CD4-positive, CD25-positive, alpha-beta regulatory T cell (primary cell): ENCODE measurements around the gene MALRD1. TPM values are rescaled to one million over a fixed set of nuclear protein-coding genes. Genes with fewer than 3 reads are reported as not detected.

Experiments used
- ATAC-seq, 2 donors: fragments of 150-1000 bp; cut with Tn5 transposase; one replicate each; pipeline ENCODE4 v1.10.0; 2021; ENCODE audit warnings: low read depth in 2 of 2, moderate number of reproducible peaks in 2 of 2, moderate library complexity in 1 of 2
- DNase-seq, 3 donors: peaks; one replicate each; pipeline versions ENCODE4 v3.0.0 to v3.0.0-alpha.2; 2012 to 2022; ENCODE audit warnings: mixed read lengths in 1 of 3
- H3K27ac ChIP-seq: one replicate; pipeline ENCODE4 v1.7.0; 2013; ENCODE audit warnings: mild to moderate bottlenecking, low read length; ENCODE audit not compliant: insufficient read depth, poor library complexity, severe bottlenecking
- H3K27me3 ChIP-seq: one replicate; pipeline ENCODE4 v1.7.0; 2013; ENCODE audit warnings: low read length; ENCODE audit not compliant: control insufficient read depth, insufficient read depth
- H3K36me3 ChIP-seq: one replicate; pipeline ENCODE4 v1.7.0; 2013; ENCODE audit warnings: mild to moderate bottlenecking, low read length, moderate library complexity; ENCODE audit not compliant: control insufficient read depth, insufficient read depth
- H3K4me1 ChIP-seq: 2 replicates; pipeline ENCODE4 v1.7.0; 2013; ENCODE audit warnings: mild to moderate bottlenecking, low read length; ENCODE audit not compliant: insufficient read depth, control insufficient read depth, poor library complexity, severe bottlenecking
- H3K4me3 ChIP-seq: one replicate; pipeline ENCODE4 v1.7.0; 2013; ENCODE audit warnings: low read depth, mild to moderate bottlenecking, low read length, moderate library complexity
- H3K9me3 ChIP-seq, 2 experiments: 1 replicate in 1 of 2; 2 replicates in 1 of 2; pipeline ENCODE4 v1.7.0; 2013; ENCODE audit warnings: low read length in 2 of 2, mild to moderate bottlenecking in 1 of 2, moderate library complexity in 1 of 2; ENCODE audit not compliant: control insufficient read depth in 2 of 2
- H3K27ac Mint-ChIP-seq, 3 donors: one replicate each; pipeline ENCODE4 v1.8.0; 2020 to 2022; ENCODE audit warnings: mild to moderate bottlenecking in 3 of 3, mixed read lengths in 3 of 3, moderate library complexity in 2 of 3
- H3K27me3 Mint-ChIP-seq: one replicate; pipeline ENCODE4 v1.8.0; 2022; ENCODE audit warnings: mild to moderate bottlenecking, mixed read lengths
- H3K36me3 Mint-ChIP-seq: one replicate; pipeline ENCODE4 v1.8.0; 2020; ENCODE audit warnings: mixed read lengths
- H3K4me1 Mint-ChIP-seq, 4 donors: one replicate each; pipeline ENCODE4 v1.8.0; 2020 to 2022; ENCODE audit warnings: mixed read lengths in 4 of 4, mild to moderate bottlenecking in 1 of 4
- H3K4me3 Mint-ChIP-seq, 4 donors: one replicate each; pipeline ENCODE4 v1.8.0; 2020 to 2022; ENCODE audit warnings: mild to moderate bottlenecking in 4 of 4, mixed read lengths in 4 of 4, moderate library complexity in 3 of 4
- H3K9me3 Mint-ChIP-seq, 7 donors: one replicate each; pipeline ENCODE4 v1.8.0; 2020 to 2022; ENCODE audit warnings: mixed read lengths in 7 of 7, mild to moderate bottlenecking in 3 of 7, moderate library complexity in 2 of 7
- polyA plus RNA-seq, 4 donors: library from polyadenylated mRNA; unstranded; fragments of 300-500 nt; fragmentation: Illumina TruSeq; gene quantifications; one replicate each; pipeline ENCODE4 v1.2.3, GENCODE V29; 2021
- total RNA-seq: library from RNA; stranded (reverse); gene quantifications from one replicate; pipeline ENCODE4 v1.2.3, GENCODE V29; 2022

Gene MALRD1
- total and polyA plus RNA-seq, 5 donors from 2014 or later, result not detected

DNA sequence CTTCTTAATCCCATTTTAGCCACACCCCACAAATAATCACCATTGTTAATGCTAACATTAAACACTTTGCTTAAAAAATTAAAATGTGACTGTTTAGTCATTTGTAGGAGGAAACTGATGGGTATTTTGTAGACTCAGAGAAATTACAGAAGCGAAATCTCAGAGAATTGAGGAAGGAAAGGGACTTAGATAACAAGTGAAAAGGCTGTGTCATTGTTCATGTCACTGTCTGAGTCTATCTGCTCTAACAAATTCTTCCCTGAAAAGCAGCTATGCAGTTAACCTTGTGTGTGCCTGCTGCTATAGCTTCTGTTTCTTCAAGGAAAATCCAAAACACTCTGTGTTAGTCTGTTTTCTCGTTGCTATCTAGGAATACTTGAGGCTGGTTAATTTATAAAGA lies 726.7 kb downstream of the MALRD1 start:
- Mint-ChIP-seq H3K9me3 (peaks cover 0 to 12% (median 2%) of the 10 kb centered on the region in 7 donors), H3K36me3 (no peaks in the 10 kb centered on the region), H3K27me3 (no peaks in the 10 kb centered on the region), H3K4me3 (no peak overlapping the region), H3K27ac (no peak overlapping the region), H3K4me1 (no peaks in the 10 kb centered on the region)
- Histone ChIP-seq H3K4me3 (no peak overlapping the region), H3K4me1 (no peaks in the 10 kb centered on the region), H3K9me3 (peaks cover 3% of the 10 kb centered on the region in 2 experiments), H3K36me3 (no peaks in the 10 kb centered on the region), H3K27ac (no peak overlapping the region), H3K27me3 (no peaks in the 10 kb centered on the region)
- no peak for ATAC-seq
- no peak for DNase-seq

DNA sequence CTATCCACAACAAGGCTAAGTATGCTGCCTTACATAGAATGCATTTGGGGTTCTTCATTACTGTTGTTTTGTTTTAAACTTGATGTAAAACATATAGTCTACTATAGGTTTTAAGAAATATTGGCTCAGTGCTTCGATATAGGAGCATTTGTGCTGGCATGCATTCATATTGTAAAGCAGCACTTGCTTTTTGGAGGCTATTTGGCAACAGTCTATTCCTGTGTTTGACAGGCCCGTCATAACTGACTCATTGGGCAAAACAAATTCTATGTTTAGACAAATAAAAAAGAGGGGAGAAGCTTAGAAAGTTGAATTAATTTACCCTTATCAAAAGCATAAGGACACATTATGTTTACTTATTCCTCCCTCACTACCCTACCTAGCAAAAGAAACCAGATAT lies 729.2 kb downstream of the MALRD1 start:
- Mint-ChIP-seq H3K4me3 (no peak overlapping the region), H3K4me1 (no peaks in the 10 kb centered on the region)

DNA sequence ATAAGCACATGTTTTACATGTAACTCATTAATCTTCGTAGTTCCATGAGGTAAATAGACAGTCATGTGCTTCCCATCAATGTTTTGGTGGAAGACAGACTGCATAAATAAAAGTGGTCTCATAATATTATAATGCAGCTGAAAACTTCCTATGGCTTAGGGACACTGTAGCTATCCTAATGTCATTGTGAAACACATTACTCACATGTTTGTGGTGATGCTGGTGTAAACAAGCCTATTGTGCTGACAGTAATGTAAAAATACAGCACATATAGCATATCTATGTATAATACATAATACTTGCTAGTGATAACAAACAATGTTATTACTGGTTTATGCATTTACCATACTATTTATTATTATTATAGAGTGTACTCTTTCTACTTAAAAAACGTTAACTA lies 730.4 kb downstream of the MALRD1 start:
- Histone ChIP-seq H3K36me3 (no peaks in the 10 kb centered on the region), H3K9me3 (no peaks in the 10 kb centered on the region), H3K27ac (no peak overlapping the region), H3K4me3 (no peak overlapping the region), H3K27me3 (no peaks in the 10 kb centered on the region), H3K4me1 (no peaks in the 10 kb centered on the region)
- Mint-ChIP-seq H3K36me3 (no peaks in the 10 kb centered on the region), H3K4me3 (no peak overlapping the region), H3K27me3 (no peaks in the 10 kb centered on the region), H3K4me1 (no peaks in the 10 kb centered on the region), H3K9me3 (peaks cover 0 to 14% (median 2%) of the 10 kb centered on the region in 7 donors), H3K27ac (no peak overlapping the region)
- ATAC-seq, result no peak
- no peak for DNase-seq

More for the DNA sequence above, 729.2 kb downstream of the MALRD1 start:
- no peaks in the 10 kb centered on the region for H3K36me3 ChIP-seq
- no peaks in the 10 kb centered on the region for H3K4me1 ChIP-seq
- no peak overlapping the region for H3K4me3 ChIP-seq
- Mint-ChIP-seq H3K27me3 (no peaks in the 10 kb centered on the region), H3K9me3 (peaks cover 0 to 18% (median 2%) of the 10 kb centered on the region in 7 donors), H3K27ac (no peak overlapping the region), H3K36me3 (no peaks in the 10 kb centered on the region)
- no peak overlapping the region for H3K27ac ChIP-seq
- DNase-seq (no peak), ATAC-seq (no peak)
- no peaks in the 10 kb centered on the region for H3K27me3 ChIP-seq
- peaks cover 0 to 3% of the 10 kb centered on the region in 2 experiments for H3K9me3 ChIP-seq

DNA sequence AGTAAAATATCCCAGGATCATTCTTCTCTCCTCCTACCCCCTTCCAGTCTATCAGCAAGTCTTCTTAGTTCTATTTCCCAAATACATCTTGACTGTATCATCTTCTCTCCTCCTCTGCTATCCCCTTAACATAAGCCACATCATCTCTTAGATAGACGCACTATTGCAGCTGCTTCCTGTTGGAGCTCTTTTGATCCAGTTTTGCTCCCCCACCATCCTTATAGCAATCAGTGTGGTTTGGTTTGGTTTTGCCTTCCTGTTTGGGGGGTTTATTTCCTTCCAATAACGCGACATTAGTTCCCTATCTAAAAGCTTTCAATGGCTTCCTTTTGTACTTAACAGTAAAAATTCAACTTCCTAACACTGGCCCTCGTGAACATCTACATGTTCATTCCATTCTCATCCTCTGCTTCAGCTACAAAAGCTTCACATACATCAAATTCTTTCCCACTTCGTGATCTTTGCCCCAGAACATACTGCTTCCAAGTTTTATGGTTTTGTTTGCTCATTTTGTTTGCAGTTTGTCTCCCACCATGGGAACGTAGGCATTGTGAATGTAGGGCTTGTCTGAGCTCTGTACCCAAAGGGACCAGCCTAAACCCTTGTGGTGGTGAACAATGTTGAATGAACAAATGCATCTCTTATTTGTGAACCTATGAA lies 734.0 kb downstream of the MALRD1 start:
- Mint-ChIP-seq H3K4me1 (no peaks in the 10 kb centered on the region), H3K36me3 (no peaks in the 10 kb centered on the region), H3K27ac (no peak overlapping the region), H3K27me3 (peaks cover 4% of the 10 kb centered on the region), H3K9me3 (peaks cover 0 to 8% (median 2%) of the 10 kb centered on the region in 7 donors), H3K4me3 (no peak overlapping the region)
- Histone ChIP-seq H3K27me3 (no peaks in the 10 kb centered on the region), H3K4me1 (no peaks in the 10 kb centered on the region), H3K36me3 (no peaks in the 10 kb centered on the region), H3K4me3 (no peak overlapping the region), H3K27ac (no peak overlapping the region), H3K9me3 (no peaks in the 10 kb centered on the region)
- DNase-seq (no peak), ATAC-seq (no peak)

DNA sequence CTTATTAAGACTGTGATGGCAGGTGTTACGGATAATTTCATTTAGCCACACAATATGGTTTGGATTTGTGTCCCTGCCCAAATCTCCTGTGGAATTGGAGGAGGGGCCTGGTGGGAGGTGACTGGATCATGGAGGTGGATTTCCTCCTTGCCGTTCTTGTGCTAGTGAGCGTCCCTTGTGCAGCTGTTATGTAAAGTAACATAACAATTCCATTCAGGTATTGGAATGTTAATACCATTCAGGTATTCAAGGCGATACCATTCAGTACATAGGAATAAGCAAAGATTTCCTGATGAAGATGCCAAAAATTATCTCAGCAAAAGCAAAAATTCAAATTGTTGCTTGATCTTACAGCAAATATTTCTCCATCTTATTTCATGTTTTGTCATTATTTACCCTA lies 735.1 kb downstream of the MALRD1 start:
- ATAC-seq (no peak), DNase-seq (no peak)
- H3K4me1 ChIP-seq, result no peaks in the 10 kb centered on the region
- Mint-ChIP-seq H3K4me3 (no peak overlapping the region), H3K27me3 (peaks cover 4% of the 10 kb centered on the region), H3K27ac (no peak overlapping the region), H3K9me3 (peaks cover 0 to 8% (median 3%) of the 10 kb centered on the region in 7 donors), H3K4me1 (no peaks in the 10 kb centered on the region), H3K36me3 (no peaks in the 10 kb centered on the region)
- H3K36me3 ChIP-seq, result no peaks in the 10 kb centered on the region
- no peaks in the 10 kb centered on the region for H3K9me3 ChIP-seq
- no peak overlapping the region for H3K4me3 ChIP-seq
- H3K27ac ChIP-seq, result no peak overlapping the region
- H3K27me3 ChIP-seq, result no peaks in the 10 kb centered on the region
